HEK293T (cell line): ENCODE data around the gene PPP4R4.
"Not testable (repeated sequence)": the region's sequence is repeated elsewhere in the genome, so short reads cannot be mapped to it uniquely, and the experiment has no call there.

Experiments
- ARNT ChIP-seq: fragments of 450-650 bp; IDR thresholded peaks from 2 replicates; pipeline ENCODE4 v1.6.1; 2017; ENCODE audit warnings: mild to moderate bottlenecking
- BHLHE40 ChIP-seq: fragments of 450-650 bp; IDR thresholded peaks from 2 replicates; pipeline ENCODE4 v1.6.1; 2016; ENCODE audit warnings: mild to moderate bottlenecking, moderate library complexity, borderline replicate concordance
- ELF4 ChIP-seq: fragments of 450-650 bp; IDR thresholded peaks from 2 replicates; pipeline ENCODE4 v1.6.1; 2017; ENCODE audit warnings: antibody characterized with exemption
- LEF1 ChIP-seq: fragments of 450-650 bp; IDR thresholded peaks from 2 replicates; pipeline ENCODE4 v1.6.1; 2017; ENCODE audit warnings: mild to moderate bottlenecking, borderline replicate concordance
- SP1 ChIP-seq: fragments of 450-650 bp; IDR thresholded peaks from 2 replicates; pipeline ENCODE4 v1.6.1; 2017
- TARDBP ChIP-seq: fragments of 450-650 bp; IDR thresholded peaks from 2 replicates; pipeline ENCODE4 v1.6.1; 2016

GRCh38 chr14:94276898-94277561 lies 102.9 kb downstream of the PPP4R4 start:
- TF ChIP-seq ARNT, ELF4, TARDBP, SP1, BHLHE40, LEF1: not testable (repeated sequence)
